Endothelial cell (in vitro differentiated cells): ENCODE data around the gene GFRA3. TPM values are rescaled to one million over a fixed set of nuclear protein-coding genes. Genes with fewer than 3 reads are reported as not detected.

Experiments used
- DNase-seq: peaks from one replicate; pipeline ENCODE4 v3.0.0; 2021; ENCODE audit warnings: low spot score
- H3K27ac Mint-ChIP-seq: one replicate; pipeline ENCODE4 v1.8.0; 2021; ENCODE audit warnings: mixed read lengths, inconsistent platforms; ENCODE audit not compliant: unreplicated experiment
- H3K27me3 Mint-ChIP-seq: one replicate; pipeline ENCODE4 v1.8.0; 2021; ENCODE audit warnings: mild to moderate bottlenecking, moderate library complexity, mixed read lengths, inconsistent platforms; ENCODE audit not compliant: unreplicated experiment
- H3K36me3 Mint-ChIP-seq: one replicate; pipeline ENCODE4 v1.8.0; 2021; ENCODE audit warnings: mild to moderate bottlenecking, low read depth, mixed read lengths, inconsistent platforms; ENCODE audit not compliant: unreplicated experiment
- H3K4me1 Mint-ChIP-seq: one replicate; pipeline ENCODE4 v1.8.0; 2021; ENCODE audit warnings: mild to moderate bottlenecking, mixed read lengths, inconsistent platforms; ENCODE audit not compliant: unreplicated experiment
- H3K4me3 Mint-ChIP-seq: one replicate; pipeline ENCODE4 v1.8.0; 2021; ENCODE audit warnings: mild to moderate bottlenecking, mixed read lengths, inconsistent platforms; ENCODE audit not compliant: unreplicated experiment
- H3K9me3 Mint-ChIP-seq: one replicate; pipeline ENCODE4 v1.8.0; 2021; ENCODE audit warnings: mixed read lengths, inconsistent platforms; ENCODE audit not compliant: unreplicated experiment
- total RNA-seq: library from RNA; stranded (reverse); fragmentation: NEBNext Ultra II Directional; extraction: Animal tissue kit (Norgen Biotek cat#: 25700); gene quantifications from one replicate; pipeline ENCODE4 v1.2.1, GENCODE V29; 2021; ENCODE audit not compliant: unreplicated experiment
- TF ChIP-seq, protein P1 (sequence below): fragments of 200-600 bp; sonication (generic); IDR thresholded peaks from one replicate; pipeline ENCODE4 v1.5.0; 2021; ENCODE audit warnings: antibody characterized with exemption; ENCODE audit not compliant: unreplicated experiment

GFRA3 gene
- total RNA-seq, 1 donor from 2014 or later: 0.13 TPM

DNA sequence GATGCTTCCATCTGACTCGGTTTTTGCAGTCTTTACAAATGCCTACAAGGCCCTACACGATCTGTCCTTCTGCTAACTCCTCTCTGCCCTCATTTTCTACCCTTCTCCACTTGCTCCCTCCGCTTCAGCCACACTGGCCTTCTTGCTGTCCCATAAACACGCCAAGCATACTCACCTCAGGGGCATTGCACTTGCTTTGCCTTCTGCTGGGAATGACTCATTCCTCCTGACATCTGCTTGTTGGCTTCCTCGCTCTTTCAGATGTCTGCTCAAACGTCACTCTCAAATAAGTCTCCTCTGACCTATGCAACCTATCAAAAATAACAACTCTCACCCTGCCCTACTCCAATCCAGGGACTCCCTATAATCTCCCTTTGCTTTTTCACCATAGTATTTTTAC, 29.0 kb upstream of the GFRA3 start:
- TF ChIP-seq, protein P1, sequence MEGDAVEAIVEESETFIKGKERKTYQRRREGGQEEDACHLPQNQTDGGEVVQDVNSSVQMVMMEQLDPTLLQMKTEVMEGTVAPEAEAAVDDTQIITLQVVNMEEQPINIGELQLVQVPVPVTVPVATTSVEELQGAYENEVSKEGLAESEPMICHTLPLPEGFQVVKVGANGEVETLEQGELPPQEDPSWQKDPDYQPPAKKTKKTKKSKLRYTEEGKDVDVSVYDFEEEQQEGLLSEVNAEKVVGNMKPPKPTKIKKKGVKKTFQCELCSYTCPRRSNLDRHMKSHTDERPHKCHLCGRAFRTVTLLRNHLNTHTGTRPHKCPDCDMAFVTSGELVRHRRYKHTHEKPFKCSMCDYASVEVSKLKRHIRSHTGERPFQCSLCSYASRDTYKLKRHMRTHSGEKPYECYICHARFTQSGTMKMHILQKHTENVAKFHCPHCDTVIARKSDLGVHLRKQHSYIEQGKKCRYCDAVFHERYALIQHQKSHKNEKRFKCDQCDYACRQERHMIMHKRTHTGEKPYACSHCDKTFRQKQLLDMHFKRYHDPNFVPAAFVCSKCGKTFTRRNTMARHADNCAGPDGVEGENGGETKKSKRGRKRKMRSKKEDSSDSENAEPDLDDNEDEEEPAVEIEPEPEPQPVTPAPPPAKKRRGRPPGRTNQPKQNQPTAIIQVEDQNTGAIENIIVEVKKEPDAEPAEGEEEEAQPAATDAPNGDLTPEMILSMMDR: no peak
- no peak for DNase-seq
- Mint-ChIP-seq H3K27ac (no peak overlapping the region), H3K27me3 (no peaks in the 10 kb centered on the region), H3K36me3 (peaks cover 3% of the 10 kb centered on the region), H3K4me3 (no peak overlapping the region), H3K4me1 (no peaks in the 10 kb centered on the region), H3K9me3 (no peaks in the 10 kb centered on the region)

DNA sequence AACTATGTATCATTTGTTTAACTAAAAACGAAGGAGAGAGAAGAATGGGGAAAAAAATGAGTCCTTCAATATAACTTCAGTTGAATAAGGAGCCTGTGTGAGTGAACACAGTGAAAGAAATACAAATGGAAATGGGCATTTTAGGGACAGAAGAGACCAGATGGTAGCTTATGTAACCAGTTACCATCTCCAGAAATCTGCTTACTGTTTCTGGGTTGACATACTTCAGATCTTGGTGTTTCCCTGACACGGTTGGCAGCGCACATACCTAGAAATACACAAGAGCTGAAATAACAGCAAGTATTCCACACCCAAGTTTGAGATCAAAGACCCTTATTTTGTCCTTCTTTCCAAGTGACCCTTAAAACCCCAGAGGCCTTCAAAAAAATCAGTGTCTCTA, 14.9 kb upstream of the GFRA3 start:
- peaks cover 3% of the 10 kb centered on the region for H3K4me1 Mint-ChIP-seq
- H3K36me3 Mint-ChIP-seq: no peaks in the 10 kb centered on the region
- H3K27ac Mint-ChIP-seq: no peak overlapping the region
- no peaks in the 10 kb centered on the region for H3K27me3 Mint-ChIP-seq
- TF ChIP-seq, protein P1: no peak
- no peak overlapping the region for H3K4me3 Mint-ChIP-seq
- DNase-seq: no peak
- no peaks in the 10 kb centered on the region for H3K9me3 Mint-ChIP-seq

DNA sequence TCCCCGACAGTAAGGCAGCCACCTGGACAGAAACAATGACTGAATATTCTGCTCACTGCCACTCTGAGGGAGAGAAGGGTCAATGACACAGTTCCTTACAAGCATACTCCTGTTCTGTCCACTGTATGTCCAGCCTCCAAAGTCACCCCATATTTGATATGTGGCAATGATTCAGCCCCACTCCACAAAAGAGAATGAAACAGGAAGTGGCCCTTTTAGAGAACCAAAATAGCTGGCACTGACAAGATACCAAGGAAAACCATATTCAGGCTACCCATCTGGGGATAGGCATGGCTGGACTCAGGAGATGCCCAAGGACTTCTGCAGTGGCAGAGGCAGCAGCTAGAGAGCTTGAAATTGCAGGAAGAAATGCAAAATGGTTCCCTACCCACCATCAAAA, 12.8 kb upstream of the GFRA3 start:
- Mint-ChIP-seq H3K27me3 (no peaks in the 10 kb centered on the region), H3K27ac (no peak overlapping the region), H3K9me3 (no peaks in the 10 kb centered on the region), H3K4me3 (no peak overlapping the region), H3K4me1 (peaks cover 3% of the 10 kb centered on the region), H3K36me3 (no peaks in the 10 kb centered on the region)
- DNase-seq: no peak
- TF ChIP-seq, protein P1: no peak

DNA sequence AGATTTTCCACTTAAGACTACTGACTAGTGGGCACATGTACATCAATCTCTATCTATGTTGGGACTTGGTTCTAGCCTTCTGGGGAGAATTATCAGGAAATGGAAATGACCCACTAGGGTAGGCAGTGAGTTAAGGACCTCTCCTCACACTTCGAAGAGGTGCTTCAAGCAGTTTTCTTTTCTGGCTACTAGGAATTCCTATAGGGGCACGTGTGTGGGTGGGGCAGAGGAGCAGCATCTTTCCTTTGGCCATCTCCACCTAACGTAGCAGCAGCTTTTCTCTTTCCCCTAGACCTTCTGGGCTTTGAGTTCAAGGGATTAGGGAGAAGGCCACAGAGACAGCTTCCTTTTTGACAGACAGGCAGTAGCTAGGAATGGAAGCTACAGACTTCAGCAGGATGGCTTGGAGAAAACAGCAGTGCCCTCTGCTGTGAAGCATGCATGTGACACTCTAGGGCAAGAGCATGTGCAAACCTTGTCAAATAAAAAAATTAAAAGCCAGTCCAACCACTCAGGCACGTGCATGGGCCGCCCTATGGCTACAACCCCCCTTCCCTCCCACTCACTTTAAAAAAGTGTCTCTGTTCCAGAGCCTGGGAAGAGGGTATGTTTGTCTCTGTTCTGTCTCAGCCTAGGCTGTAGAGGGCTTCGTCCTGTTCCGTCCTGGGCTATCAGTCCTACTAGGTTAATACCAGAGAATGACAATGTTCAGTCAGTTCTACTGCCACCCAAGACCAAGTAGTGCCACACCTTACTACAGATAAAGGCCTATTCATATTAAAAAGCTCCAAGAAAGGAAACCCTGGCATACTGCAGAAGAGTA, 8.7 kb upstream of the GFRA3 start:
- H3K36me3 Mint-ChIP-seq: no peaks in the 10 kb centered on the region
- no peaks in the 10 kb centered on the region for H3K9me3 Mint-ChIP-seq
- no peak overlapping the region for H3K4me3 Mint-ChIP-seq
- DNase-seq: peak; percentile 63
- no peak overlapping the region for H3K27ac Mint-ChIP-seq
- H3K27me3 Mint-ChIP-seq: no peaks in the 10 kb centered on the region
- TF ChIP-seq, protein P1: no peak
- H3K4me1 Mint-ChIP-seq: peaks cover 3% of the 10 kb centered on the region

DNA sequence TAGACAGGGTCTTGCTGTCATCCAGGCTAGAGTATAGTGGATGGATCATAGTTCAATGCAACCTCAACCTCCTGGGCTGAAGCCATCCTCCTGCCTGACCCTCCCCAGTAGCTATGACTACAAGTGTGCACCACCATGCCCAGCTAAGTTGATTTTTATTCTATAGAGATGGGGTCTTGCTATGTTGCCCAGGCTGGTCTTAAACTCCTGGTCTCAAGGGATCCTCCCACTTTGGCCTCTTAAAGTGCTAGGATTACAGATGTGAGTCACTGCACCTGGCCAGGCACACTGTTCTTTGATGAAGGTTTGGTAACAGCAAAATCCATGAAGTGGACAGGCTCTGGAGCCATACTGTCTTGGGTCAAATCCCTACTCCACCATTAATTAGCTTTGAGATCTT, 6.5 kb upstream of the GFRA3 start:
- H3K4me1 Mint-ChIP-seq: peaks cover 2% of the 10 kb centered on the region
- TF ChIP-seq, protein P1: no peak
- no peak overlapping the region for H3K4me3 Mint-ChIP-seq
- DNase-seq: no peak
- no peak overlapping the region for H3K27ac Mint-ChIP-seq
- no peaks in the 10 kb centered on the region for H3K9me3 Mint-ChIP-seq
- H3K36me3 Mint-ChIP-seq: no peaks in the 10 kb centered on the region
- no peaks in the 10 kb centered on the region for H3K27me3 Mint-ChIP-seq
